Stimulated activated CD4-positive, alpha-beta T cell treated with anti-CD3 and anti-CD28 coated beads, Interleukin-1b, Interleukin-23, amount 100 ng/mL, for 48 hours (primary cell): Measurements from ENCODE around the gene ARMC6.
"Not testable (repeated sequence)": the region's sequence is repeated elsewhere in the genome, so short reads cannot be mapped to it uniquely, and the experiment has no call there.

Source experiments
- DNase-seq: peaks from one replicate; pipeline ENCODE4 v3.0.0-alpha.2; 2020

ARMC6 gene

DNA sequence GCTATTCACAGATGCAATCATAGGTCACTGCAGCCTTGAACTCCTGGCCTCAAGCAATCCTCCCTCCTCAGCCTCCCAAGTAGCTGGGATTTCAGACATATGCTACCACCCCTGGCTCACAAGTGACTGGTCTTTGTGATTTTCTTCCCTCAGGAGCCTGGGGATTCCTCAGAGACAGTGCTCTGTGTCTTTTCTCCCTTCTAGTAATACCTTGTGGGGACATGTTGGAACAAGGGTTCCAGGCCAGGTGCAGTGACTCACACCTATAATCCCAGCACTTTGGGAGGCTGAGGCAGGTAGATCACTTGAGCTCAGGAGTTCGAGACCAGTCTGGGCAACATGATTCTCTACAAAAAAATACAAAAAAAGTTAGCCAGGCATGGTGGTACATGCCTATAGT lies 10.0 kb upstream of the ARMC6 start:
- not testable (repeated sequence) for DNase-seq

DNA sequence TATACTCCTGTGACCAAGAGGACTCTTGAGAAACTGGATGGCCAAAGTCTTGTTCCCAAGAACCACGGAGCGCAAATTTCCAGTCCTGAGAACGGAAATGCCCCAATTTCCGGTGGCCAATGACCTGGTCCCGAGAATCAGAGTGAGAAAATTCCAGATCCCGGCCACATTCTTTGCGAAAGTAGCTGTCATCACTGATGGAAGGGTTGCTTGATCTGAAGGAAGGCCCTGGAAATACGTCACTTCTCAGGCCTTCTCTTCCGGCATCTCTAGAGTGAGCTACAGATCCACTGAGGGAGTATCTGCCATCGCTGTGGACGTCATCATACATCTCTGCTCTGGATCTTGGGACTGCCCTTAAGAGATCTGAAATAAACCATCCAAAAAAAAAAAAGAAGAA lies 7.5 kb upstream of the ARMC6 start:
- no peak for DNase-seq

DNA sequence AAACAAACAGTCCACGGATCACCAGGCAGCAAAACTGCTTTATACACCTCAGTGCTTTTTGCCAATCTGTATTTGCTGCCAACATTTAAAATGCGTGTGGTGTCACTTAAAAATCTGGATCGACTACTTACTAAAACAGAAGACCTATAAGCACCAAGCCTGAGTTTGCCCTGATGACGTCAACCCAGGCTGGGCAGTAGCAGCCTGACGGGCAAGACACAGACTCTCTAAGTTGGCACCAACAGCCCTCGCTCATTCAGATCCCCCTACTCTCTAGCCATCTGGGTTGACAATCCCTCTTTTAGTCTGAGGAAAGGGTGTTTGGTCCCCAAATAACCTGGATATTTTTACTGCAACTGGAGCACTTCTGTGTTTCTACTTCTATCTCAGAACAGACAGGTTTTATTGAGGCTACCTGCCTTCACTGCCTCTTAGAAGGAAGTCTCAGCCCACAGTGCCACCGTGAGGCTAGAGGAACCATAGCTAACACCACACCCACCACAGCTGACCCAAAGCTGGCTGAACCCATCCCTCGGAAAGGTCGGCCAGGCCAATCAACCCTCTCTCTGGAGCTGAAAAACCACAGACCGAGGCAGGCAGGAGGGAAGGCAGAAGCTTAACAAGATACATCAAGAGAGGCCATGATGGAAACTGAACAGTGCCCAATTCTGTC lies 7.0 kb upstream of the ARMC6 start:
- DNase-seq: no peak

DNA sequence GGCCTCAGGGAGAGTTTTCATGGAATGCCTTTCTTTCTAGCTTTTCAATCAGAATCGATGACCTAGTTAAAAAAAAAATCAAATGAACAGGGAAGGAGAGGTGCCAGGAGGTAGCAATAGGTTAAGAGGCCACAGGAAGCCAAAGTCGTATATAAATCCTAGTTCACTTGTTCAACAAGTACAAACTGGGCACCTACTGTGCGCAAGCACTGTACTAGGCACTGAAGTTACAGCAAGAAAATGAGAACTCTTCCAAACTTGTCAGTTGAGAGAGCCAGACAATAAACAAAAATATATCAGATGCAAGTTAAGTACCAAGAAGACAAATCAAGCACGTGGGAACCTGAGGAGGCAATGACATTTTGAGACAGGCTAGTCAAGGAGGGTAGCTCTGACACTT lies 6.2 kb upstream of the ARMC6 start:
- DNase-seq: no peak

DNA sequence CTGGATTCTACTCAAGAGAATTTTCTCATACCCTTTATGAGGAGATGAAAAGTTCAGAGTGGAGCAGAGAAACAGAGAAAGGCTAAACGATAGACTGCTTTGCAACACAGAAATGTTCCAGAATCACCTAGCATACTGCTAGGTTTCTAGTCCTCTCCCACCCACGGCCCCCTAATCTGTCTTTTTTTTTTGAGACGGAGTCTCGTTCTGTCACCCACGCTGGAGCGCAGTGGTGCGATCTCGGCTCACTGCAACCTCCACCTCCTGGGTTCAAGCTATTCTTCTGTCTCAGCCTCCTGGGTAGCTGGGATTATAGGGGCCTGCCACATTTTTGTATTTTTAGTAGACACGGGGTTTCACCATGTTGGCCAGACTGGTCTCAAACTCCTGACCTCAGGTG lies 4.9 kb upstream of the ARMC6 start:
- no peak for DNase-seq

DNA sequence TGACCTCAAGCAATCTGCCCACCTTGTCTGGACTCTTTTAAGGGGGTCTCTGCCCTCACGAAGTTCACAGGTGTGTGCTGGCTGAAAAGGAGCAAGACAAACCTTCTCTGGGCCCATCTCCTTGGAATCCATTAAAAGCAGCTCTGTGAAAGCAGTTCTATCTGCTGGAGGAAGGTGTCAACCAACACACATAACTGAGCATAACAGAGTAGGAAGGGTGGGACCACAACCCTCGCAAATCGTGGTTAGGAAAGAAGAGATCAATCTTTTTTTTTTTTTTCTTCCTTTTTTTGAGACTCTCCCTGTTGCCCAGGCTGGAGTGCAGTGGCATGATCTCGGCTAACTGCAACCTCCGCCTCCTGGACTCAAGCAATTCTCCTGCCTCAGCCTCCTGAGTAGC lies 1.5 kb upstream of the ARMC6 start:
- DNase-seq: no peak

DNA sequence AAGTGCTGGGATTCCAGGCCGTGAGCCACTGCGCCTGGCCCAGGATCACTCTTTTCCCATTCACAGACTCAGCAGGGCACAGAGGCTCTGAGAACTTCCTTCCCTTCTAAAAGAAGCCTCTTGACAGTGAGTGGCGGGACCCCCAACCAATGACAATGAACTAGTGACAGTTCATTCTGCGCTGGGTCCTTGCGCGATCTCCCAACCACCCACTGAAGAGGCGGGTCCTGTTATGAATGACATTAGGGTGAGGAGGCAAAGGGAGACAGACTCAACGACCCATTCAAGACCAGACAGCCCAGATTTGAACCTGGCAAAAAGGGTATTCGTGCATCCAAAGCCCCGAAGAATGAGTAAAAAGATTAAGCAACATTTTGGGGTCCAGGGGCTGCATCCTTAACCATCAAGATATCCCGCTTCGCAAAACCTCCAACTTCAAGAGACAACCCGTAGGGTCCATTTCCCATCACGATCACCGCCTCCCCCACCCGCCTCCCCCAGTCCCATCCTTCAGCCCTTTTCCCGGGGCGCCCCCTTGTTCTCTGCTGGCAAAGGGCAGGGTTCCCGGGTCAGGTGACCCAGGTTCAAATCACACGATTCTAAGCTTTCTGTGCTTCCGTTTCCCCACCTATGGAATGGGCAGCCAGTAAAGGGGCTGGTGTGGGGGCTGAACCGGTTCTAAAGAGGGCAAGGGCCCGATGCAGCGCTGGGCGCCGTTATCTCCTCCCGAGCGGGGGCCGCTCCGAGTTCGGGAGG lies 805 bp upstream of the ARMC6 start:
- DNase-seq: peak; percentile 89

DNA sequence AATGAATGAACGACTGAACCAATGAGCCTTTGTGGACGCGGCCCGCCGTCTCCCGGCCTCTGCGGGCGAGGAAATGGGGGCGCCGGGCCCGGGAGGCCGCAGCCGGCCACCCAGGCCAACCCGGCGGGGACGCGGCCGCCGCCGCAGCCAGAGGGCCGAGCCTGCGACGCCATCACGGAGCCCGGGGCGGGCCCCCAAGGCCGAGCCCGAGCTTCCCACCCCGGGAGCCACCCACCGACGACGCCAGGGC lies 302 bp upstream of the ARMC6 start:
- no peak for DNase-seq

DNA sequence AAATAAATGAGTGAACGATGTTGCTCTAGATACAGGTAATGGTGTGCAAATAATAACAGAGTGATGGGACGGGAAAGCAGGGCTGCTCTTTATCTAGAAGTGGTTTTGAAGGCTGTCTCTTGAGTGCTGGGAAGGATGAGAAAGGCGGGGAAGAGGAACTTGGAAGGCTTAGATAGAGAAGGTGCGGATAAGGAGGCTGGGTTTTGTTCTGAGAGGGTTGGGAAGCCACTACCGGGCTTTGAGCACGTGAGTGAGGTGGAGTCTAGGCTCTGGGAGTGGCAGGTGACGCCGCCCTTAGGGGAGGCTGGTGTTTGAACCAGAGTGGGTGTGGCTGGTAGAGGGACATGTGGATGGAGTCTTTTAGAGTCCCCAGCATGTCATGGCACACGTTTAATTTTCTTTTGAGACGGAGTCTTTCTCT lies 811 bp downstream of the ARMC6 start:
- DNase-seq: peak; percentile 83

DNA sequence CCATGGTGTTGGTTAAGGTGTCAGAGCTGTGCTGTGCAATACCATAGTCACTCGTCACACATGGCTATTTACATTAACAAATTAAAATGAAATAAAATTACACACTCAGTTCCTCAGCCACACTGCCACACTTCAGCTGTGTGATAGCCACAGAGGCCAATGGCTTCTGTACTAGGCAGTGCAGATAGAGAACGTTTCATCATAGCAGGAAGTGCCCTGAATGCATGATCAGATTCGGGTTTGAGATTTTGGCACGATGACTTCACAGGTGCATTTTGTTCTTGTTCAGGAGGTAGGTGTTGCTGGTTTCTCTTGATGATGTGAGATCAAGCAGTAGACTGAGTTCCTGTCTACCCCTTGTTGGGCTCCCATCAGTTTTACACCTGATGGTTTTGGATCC lies 6.5 kb downstream of the ARMC6 start:
- DNase-seq: no peak

DNA sequence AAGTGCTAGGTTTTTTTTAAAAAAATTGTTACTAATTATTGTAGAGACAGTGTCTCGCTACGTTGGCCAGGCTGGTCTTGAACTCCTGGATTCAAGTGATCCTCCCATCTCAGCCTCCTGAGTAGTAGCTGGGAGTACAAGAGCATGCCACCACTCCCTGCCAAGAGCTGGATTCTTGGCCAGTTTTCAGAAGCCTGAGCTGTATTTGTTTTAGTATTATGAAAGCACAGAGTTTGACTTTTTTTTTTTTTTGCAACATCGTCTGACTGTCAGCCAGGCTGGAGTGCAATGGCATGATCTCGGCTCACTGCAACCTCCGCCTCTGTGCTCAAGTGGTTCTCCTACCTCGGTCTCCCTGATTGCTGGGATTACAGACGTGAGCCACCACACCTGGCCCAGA lies 7.0 kb downstream of the ARMC6 start:
- DNase-seq: no peak

DNA sequence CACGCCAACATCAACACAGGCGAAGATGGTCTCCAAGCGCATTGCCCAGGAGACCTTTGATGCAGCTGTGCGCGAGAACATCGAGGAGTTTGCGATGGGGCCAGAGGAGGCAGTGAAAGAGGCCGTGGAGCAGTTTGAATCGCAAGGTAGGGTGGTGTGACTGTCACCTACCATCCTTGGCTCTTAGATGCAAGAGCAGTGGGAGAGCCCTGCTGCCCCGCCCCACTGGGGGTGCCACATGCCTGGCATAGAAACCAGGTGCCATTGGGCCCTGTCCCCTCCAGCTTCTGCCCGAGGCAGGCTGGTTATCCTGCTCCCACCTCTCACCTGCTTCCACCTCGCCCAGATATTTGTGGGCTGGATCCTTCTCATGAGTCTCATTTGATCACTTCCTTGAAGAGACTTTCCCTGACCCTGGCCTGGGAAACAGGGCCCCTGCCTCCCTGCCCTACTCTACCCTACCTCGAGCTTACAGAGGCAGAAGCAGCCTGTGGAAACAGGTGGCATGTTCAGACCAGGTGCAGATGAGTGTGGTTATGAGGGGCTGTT lies 9.4 kb downstream of the ARMC6 start:
- no peak for DNase-seq

DNA sequence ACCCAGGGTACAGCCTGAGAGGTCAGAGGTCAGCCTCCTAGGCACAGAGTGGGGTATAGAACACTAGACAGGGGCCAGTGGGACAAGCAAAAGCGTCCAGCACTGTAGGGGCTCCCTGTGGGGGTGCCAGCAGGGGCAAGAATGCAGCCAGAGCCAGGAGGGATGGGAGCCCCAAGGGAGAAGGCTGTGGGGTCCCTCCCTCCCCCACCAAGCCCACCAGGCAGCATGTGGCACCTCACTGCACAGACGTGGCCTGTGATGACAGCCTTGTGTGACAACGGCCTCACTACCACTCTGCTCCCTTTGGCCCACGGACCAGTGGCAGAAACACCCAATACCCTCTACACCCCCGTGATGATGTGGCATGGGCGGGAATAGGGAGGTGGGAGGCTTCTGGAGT lies 10.1 kb downstream of the ARMC6 start:
- no peak for DNase-seq

DNA sequence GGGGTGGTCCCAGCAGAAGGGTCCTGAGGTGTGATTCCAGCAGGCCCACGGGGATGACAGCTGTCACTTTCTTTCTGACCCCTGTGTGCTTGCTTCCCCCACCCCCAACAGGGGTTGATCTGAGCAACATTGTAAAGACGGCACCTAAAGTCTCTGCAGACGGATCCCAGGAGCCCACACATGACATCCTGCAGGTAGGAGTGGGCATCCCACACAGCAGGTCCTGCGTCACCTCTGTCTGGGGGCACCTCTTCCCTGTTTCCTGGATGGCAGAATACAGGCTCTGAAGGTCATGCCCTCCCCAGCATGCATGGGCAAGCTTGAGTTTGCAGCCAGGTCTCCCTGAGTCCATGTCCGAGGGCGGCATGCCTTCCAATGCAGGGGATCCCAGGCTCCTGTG lies 10.5 kb downstream of the ARMC6 start:
- no peak for DNase-seq

DNA sequence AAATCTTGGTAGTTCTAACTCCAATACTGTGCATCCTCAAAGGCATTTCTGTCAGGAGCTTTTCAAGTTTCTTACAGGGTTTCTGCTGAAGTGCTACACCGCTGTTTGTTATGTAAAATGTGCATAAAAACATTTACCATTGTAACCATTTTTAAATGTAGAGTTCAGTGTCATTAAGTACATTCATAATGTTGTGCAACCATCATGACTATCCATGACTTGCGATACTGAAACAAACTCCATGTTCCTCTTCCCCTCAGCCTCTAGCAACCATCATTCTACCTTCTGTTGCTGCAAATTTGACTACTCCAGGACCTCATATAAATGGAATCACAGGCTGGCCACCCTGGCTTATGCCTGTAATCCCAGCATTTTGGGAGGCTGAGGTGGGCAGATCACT lies 16.0 kb downstream of the ARMC6 start:
- no peak for DNase-seq

DNA sequence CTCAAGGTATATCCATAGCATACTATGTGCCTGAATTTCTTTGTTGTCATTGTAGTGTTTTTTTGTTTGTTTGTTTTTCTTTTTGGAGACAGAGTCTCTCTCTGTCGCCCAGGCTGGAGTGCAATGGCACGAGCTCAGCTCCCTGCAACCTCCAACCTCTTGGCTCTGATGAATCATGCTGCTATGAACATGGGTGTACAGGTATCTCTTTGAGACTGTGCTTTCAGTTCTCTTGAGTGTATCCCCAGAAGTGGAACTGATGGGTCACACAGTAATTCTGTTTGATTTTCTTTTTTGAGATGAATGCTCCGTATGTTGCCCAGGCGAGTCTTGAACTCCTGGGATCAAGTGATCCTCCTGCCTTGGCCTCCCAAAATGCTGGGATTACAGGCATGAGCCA lies 16.7 kb downstream of the ARMC6 start:
- no peak for DNase-seq

DNA sequence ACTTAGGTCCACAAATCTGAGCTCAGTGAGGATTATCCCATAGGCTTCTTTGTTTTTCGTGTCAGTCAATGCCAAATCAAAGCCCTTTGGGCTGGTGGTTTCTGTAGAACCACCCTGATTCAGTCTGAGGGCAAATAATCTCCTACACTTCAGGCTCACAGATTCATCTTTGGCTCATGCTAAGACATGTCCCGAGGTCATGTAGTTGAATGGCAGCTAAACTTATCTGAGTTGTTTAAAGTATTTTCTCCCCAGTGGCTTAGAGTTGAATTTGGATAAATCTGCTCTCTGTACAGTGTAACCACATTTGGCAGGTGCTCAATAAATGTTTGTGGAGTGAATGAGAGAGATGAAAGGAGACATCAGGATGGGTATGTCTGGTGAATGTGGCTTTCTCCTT lies 17.3 kb downstream of the ARMC6 start:
- no peak for DNase-seq

DNA sequence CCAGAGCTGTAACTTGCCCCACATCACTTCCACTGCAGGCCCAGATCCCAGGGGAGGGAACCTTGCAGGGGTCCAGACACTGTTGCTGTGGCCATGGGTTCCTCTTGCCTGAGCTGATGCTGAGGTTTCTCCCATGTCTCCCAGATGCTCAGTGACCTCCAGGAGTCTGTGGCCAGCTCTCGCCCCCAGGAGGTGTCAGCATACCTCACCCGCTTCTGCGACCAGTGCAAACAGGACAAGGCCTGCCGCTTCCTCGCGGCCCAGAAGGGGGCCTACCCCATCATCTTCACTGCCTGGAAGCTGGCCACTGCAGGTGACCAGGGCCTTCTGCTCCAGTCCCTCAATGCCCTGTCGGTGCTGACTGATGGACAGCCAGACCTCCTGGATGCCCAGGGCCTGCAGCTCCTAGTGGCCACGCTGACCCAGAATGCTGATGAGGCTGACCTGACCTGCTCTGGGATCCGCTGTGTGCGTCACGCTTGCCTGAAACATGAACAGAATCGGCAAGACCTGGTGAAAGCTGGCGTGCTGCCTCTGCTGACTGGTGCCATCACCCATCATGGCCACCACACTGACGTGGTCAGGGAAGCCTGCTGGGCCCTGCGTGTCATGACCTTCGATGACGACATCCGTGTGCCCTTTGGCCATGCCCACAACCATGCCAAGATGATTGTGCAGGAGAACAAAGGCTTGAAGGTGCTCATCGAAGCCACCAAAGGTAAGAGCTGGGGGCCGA lies 18.2 kb downstream of the ARMC6 start:
- DNase-seq: no peak

DNA sequence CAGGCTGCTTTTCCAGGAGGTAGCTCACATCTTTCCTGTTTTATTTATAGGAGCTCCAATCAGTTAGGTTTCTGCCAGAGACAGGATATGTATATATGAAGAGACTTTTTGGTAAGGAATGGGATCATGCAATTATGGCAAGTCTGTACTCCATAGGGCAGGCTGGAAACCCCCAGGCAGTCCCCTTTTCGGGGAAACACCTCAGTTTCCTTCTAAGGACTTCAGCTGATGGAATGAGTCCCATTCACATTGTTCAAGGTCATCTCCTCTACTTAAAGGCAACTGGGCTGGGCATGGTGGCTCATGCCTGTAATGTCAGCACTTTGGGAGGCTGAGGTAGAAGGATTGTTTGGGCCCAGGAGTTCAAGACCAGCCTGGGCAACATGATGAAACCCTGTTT lies 19.5 kb downstream of the ARMC6 start:
- no peak for DNase-seq

DNA sequence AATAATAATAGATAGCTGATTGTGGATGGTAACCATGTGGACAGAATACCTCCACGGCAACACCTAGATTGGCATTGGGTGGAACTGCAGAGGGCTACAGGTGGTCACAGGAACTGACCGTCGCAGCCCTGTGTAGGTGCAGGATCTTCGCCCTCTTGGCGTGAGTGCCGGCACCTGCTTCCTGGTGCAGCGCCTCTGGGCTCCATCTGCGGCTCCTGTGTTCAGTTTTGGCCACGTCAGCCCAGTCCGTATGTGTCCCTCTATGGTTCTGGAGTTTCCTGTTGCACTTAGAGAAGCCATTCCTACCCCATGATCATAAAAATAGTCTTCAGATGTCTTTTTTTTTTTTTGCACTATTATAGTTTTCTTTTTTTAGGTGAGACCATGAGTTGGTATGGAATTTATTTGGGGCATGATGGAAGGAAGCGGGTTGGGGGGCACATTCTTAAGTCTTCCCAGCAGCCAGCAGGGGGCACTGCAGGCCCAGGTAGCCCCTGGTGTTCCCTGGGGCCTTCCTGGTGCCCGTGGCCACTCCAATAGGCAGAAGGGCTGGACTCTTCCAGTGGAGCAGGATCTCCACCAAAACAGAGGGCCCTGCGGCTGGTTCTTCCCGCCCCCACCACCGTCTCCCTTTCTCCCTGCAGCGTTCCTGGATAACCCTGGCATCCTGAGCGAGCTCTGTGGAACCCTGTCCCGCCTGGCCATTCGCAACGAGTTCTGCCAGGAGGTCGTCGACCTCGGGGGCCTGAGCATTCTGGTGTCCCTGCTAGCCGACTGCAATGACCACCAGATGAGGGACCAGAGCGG lies 20.3 kb downstream of the ARMC6 start:
- peak; percentile 38 for DNase-seq

DNA sequence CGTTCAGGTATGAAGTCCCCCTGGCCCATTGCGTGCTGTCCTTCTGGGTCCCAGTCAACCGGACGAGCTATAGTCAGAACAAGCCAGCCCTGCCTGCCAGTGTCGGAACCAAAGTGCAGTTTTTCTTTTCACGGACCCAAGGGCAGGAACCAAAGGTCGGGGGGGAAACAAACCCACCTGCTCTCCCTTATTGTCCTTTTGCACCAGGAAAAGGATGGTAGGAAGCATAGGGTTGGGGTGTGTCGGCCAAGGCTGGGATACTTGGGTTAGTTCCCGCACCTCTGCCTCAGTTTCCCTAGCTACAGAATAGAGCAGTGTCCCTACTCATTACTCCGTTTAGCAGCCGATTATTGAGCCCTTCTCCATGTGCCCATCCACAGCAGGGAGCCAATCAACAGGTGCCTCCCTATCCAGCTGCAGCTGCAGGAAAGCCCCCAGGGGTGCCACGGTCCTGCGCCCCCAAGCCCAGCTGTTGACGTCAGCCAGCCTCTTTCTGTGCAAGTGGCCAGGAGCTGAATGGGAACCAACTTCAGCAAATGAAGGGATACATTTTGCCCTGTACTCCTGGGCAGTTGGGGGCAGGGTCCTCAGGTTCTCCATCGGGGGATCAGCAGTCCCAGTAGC lies 21.0 kb downstream of the ARMC6 start:
- no peak for DNase-seq

DNA sequence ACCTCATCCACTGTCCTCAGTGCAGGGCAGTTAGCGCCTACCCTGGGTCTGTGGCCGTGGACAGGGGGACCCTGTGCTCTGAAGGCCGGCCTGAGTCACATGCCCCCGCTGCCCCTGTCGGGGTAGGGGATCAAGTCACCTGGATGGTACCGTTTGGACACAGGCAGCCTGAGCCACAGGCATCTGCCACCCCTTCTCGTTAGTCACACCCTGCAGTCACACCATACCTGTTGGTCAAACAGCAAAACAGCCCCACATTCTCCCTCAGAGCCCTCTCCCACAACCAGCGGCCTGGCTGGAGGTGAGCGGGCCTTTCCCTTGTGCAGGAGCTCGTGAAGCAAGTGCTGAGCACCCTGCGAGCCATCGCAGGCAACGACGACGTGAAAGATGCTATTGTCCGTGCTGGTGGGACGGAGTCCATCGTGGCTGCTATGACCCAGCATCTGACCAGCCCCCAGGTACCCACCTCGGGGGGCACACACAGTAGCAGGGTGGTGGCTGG lies 21.6 kb downstream of the ARMC6 start:
- no peak for DNase-seq

DNA sequence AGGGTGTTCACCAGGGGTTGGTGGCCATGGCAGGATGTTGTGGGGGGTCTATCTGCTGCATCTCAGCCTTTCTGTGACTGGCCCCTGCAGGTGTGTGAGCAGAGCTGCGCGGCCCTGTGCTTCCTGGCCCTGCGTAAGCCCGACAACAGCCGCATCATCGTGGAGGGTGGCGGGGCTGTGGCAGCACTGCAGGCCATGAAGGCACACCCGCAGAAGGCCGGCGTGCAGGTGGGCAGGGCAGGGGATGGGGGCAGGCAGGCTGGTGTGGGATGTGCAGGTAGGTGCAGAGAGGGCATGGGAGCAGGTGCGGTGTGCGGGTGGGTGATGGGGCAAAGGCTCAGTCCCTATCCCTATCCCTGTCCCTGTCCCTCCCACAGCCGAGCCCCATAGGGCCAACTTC lies 22.3 kb downstream of the ARMC6 start:
- no peak for DNase-seq
